CD4-positive, alpha-beta T cell treated with Interleukin-2 at 100 ng/mL for 4 hours (primary cell): ENCODE data around the gene PAX8.
"Not testable (repeated sequence)": the region's sequence is repeated elsewhere in the genome, so short reads cannot be mapped to it uniquely, and the experiment has no call there.

Experiments used
- DNase-seq: peaks from one replicate; pipeline ENCODE4 v3.0.0-alpha.2; 2020; ENCODE audit warnings: low spot score

Gene PAX8

GRCh38 chr2:113278742-113279139, at the start of gene PAX8:
PAX8 (minus strand) TSS chr2:113278921; CDS start chr2:113278394, 527 bp downstream.
- DNase-seq, result no peak

GRCh38 chr2:113328043-113328442, 49.3 kb upstream of the PAX8 start:
- no peak for DNase-seq

- not testable (repeated sequence) for DNase-seq
Measured at GRCh38 chr2:113325161-113325731, 46.5 kb upstream of the PAX8 start.

GRCh38 chr2:113324684-113325160, 46.0 kb upstream of the PAX8 start:
- DNase-seq, result peak; percentile 1

GRCh38 chr2:113323129-113323528, 44.4 kb upstream of the PAX8 start:
- not testable (repeated sequence) for DNase-seq

- not testable (repeated sequence) for DNase-seq
Measured at GRCh38 chr2:113320106-113320505, 41.4 kb upstream of the PAX8 start.

GRCh38 chr2:113318941-113319340, 40.2 kb upstream of the PAX8 start:
- DNase-seq, result not testable (repeated sequence)

GRCh38 chr2:113316085-113316484, 37.4 kb upstream of the PAX8 start:
- DNase-seq, result no peak

- DNase-seq, result not testable (repeated sequence)
Measured at GRCh38 chr2:113314663-113315062, 35.9 kb upstream of the PAX8 start.

GRCh38 chr2:113314176-113314575, 35.5 kb upstream of the PAX8 start:
- not testable (repeated sequence) for DNase-seq

- DNase-seq, result not testable (repeated sequence)
Measured at GRCh38 chr2:113311781-113312180, 33.1 kb upstream of the PAX8 start.

- not testable (repeated sequence) for DNase-seq
Measured at GRCh38 chr2:113311191-113311590, 32.5 kb upstream of the PAX8 start.

- DNase-seq, result no peak
Measured at GRCh38 chr2:113309655-113310387, 31.1 kb upstream of the PAX8 start.

- not testable (repeated sequence) for DNase-seq
Measured at GRCh38 chr2:113308784-113309183, 30.1 kb upstream of the PAX8 start.

GRCh38 chr2:113306207-113306606, 27.5 kb upstream of the PAX8 start:
- not testable (repeated sequence) for DNase-seq

- not testable (repeated sequence) for DNase-seq
Measured at GRCh38 chr2:113305749-113306148, 27.0 kb upstream of the PAX8 start.

GRCh38 chr2:113305146-113305545, 26.4 kb upstream of the PAX8 start:
- DNase-seq, result no peak

GRCh38 chr2:113304702-113305101, 26.0 kb upstream of the PAX8 start:
- DNase-seq, result no peak

GRCh38 chr2:113302216-113302980, 23.7 kb upstream of the PAX8 start:
- DNase-seq, result not testable (repeated sequence)

GRCh38 chr2:113300281-113300680, 21.6 kb upstream of the PAX8 start:
- no peak for DNase-seq

- DNase-seq, result no peak
Measured at GRCh38 chr2:113298176-113298575, 19.5 kb upstream of the PAX8 start.

GRCh38 chr2:113297590-113297989, 18.9 kb upstream of the PAX8 start:
- DNase-seq, result peak; percentile 24

GRCh38 chr2:113291191-113291590, 12.5 kb upstream of the PAX8 start:
- DNase-seq, result no peak
